Skeletal muscle satellite cell (primary cell): ENCODE measurements around the gene LY6G6D. TPM values are rescaled to one million over a fixed set of nuclear protein-coding genes. Genes with fewer than 3 reads are reported as not detected.

ENCODE experiments used
- H3K27me3 ChIP-seq: 2 replicates; pipeline ENCODE4 v1.7.0; 2013; ENCODE audit warnings: low read length; ENCODE audit not compliant: control insufficient read depth, insufficient read depth
- H3K36me3 ChIP-seq: 2 replicates; pipeline ENCODE4 v1.7.0; 2013; ENCODE audit warnings: mild to moderate bottlenecking, control low read depth, low read length; ENCODE audit not compliant: insufficient read depth
- H3K4me1 ChIP-seq: 2 replicates; pipeline ENCODE4 v1.7.0; 2013; ENCODE audit warnings: low read length; ENCODE audit not compliant: control insufficient read depth, insufficient read depth
- H3K4me2 ChIP-seq: 2 replicates; pipeline ENCODE4 v1.7.0; 2013; ENCODE audit warnings: mild to moderate bottlenecking, low read length
- H3K4me3 ChIP-seq: 2 replicates; pipeline ENCODE4 v1.7.0; 2013; ENCODE audit warnings: low read length
- H3K9ac ChIP-seq: 2 replicates; pipeline ENCODE4 v1.7.0; 2013; ENCODE audit warnings: mild to moderate bottlenecking, low read depth, low read length, moderate library complexity
- H3K9me3 ChIP-seq: replicated peaks from 2 replicates; pipeline ENCODE4 v1.7.0; 2013; ENCODE audit warnings: mild to moderate bottlenecking, control low read depth, low read length
- total RNA-seq: library from RNA; depleted of rRNA; stranded (reverse); fragments of >200 nt; gene quantifications from 2 replicates; pipeline ENCODE4 v1.2.3, GENCODE V29; 2012; rRNA removed

Gene LY6G6D
- not detected in 2 replicates for total RNA-seq

DNA sequence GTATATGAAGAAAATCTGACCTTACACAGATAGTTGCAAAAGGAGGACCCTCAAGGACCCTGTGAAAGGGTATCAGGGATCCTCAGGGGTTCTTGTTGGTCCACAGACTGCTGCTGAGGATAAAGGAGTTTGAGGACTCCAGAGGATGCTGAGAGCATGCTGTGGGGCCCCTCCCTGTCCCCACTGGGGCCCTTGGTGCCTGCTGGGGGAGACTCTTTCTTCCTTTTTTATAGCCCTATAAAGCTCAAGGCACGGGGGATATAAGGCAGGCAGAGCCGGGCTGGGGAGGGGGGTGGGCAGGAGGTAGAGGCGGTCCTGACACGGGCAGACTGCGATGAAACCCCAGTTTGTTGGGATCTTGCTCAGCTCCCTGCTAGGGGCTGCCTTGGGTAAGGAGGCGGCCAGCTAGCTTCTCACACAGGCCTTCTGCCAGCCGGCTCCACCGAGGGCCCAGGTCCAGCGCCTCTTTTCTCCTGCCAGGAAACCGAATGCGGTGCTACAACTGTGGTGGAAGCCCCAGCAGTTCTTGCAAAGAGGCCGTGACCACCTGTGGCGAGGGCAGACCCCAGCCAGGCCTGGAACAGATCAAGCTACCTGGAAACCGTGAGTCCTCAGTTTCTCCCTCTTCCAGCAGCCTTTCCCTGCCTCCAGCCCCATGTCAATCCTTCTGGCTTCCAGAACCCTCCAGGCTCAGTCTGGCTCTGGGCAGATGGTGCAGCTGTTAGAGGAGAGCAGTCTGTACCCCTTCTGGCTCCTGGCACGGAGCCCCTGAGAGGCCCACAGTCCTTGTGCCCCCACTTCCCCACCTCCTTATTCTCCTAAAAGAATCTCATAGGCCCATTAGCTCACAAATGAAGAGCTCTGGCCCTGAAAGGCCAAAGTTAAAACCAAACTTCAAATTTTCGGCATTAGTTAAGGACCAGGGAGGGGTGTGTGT lies at the start of gene LY6G6D:
LY6G6D (plus strand) TSS at position 327 of the 937 bp plus-strand sequence; CDS start at position 335, 8 bp downstream.
- H3K9me3 ChIP-seq, result no peaks in the 10 kb centered on the region
- no peak within 1 kb of the TSS for H3K4me2 ChIP-seq
- H3K27me3 ChIP-seq, result peaks cover 4% of the 10 kb centered on the region
- no peaks in the 10 kb centered on the region for H3K36me3 ChIP-seq
- H3K4me3 ChIP-seq, result no peak within 1 kb of the TSS
- H3K9ac ChIP-seq, result no peak within 1 kb of the TSS
- no peaks in the 10 kb centered on the region for H3K4me1 ChIP-seq

GRCh38 chr6:31665501-31666336 lies 49.4 kb upstream of the LY6G6D start, which contains the start of gene CSNK2B:
CSNK2B (plus strand) TSS chr6:31666080; CDS start chr6:31666832, 752 bp downstream.
- Histone ChIP-seq H3K27me3 (no peaks in the 10 kb centered on the region), H3K4me2 (peak within 1 kb of the TSS; percentile 92), H3K4me1 (peaks cover 26% of the 10 kb centered on the region), H3K9ac (peak within 1 kb of the TSS; percentile 94), H3K9me3 (no peaks in the 10 kb centered on the region), H3K4me3 (peak within 1 kb of the TSS; percentile 97), H3K36me3 (peaks cover 42% of the 10 kb centered on the region)

DNA sequence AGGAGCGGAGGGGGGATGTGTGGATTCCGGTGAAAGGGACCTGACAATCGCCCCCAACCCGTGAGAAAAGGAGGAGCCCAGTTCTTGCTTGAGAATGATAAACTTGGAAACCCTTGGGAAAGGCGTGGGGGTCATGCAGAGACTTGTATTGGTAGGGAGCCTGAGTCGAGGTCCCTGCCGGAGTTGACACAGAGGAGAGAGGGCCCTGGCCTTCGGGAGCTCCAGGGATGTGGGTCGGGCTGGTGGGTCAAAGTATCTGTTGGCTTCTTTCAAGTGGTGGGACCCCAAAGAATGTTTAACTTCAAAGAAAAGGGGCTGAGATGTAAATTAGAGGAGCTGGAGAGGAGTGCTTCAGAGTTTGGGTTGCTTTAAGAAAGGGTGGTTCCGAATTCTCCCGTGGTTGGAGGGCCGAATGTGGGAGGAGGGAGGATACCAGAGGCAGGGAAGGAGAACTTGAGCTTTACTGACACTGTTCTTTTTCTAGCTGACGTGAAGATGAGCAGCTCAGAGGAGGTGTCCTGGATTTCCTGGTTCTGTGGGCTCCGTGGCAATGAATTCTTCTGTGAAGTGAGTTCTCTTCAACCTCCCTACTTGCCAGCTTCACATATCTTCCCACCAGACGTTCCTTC lies 48.7 kb upstream of the LY6G6D start:
- peaks cover 20% of the 10 kb centered on the region for H3K4me1 ChIP-seq
- peaks cover 49% of the 10 kb centered on the region for H3K36me3 ChIP-seq
- no peaks in the 10 kb centered on the region for H3K9me3 ChIP-seq
- peak overlapping the region; percentile 92 for H3K4me2 ChIP-seq
- H3K27me3 ChIP-seq, result no peaks in the 10 kb centered on the region
- H3K9ac ChIP-seq, result peak overlapping the region; percentile 94
- peak overlapping the region; percentile 97 for H3K4me3 ChIP-seq

DNA sequence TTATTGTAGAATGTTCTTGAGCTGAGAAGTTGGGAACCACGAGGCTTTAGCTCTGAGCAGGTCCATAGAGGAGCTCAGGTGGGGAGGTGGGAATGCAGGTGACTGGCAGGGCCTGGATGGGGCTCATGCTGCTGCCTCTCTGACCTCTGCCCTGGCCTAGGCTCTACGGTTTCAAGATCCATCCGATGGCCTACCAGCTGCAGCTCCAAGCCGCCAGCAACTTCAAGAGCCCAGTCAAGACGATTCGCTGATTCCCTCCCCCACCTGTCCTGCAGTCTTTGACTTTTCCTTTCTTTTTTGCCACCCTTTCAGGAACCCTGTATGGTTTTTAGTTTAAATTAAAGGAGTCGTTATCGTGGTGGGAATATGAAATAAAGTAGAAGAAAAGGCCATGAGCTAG lies 45.5 kb upstream of the LY6G6D start, which contains the start of gene LY6G5B:
LY6G5B (plus strand) TSS at position 301 of the 400 bp plus-strand sequence. CDS start 975 bp downstream, outside the sequence.
- Histone ChIP-seq H3K4me2 (no peak within 1 kb of the TSS), H3K4me3 (no peak within 1 kb of the TSS), H3K9ac (no peak within 1 kb of the TSS), H3K9me3 (no peaks in the 10 kb centered on the region), H3K36me3 (peaks cover 68% of the 10 kb centered on the region), H3K4me1 (peaks cover 5% of the 10 kb centered on the region), H3K27me3 (no peaks in the 10 kb centered on the region)

- H3K9me3 ChIP-seq, result no peaks in the 10 kb centered on the region
- no peak overlapping the region for H3K9ac ChIP-seq
- peaks cover 21% of the 10 kb centered on the region for H3K36me3 ChIP-seq
- H3K4me2 ChIP-seq, result no peak overlapping the region
- H3K4me3 ChIP-seq, result no peak overlapping the region
- H3K27me3 ChIP-seq, result no peaks in the 10 kb centered on the region
- H3K4me1 ChIP-seq, result peaks cover 13% of the 10 kb centered on the region
Observed at GRCh38 chr6:31676322-31676903, 38.7 kb upstream of the LY6G6D start.

DNA sequence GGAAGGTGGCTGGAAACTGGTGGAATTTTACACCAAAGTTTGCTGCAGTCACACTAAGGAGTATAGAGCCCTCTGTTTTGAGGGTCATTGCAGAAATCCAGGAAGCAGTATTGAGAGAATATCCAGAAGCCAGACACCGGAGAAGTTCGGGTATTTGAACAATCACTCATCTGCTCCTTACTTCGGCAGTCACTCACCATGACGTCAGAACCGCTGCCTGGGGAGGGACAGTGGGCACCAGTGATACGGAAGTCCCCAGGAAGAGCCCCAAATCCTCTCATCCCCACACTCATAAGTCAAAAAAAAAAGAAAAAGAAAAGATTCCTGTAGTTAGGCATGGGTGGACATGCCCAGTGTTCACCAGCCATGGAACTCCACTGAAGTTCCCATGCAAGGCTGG lies 38.2 kb upstream of the LY6G6D start:
- Histone ChIP-seq H3K9me3 (no peaks in the 10 kb centered on the region), H3K9ac (no peak overlapping the region), H3K27me3 (no peaks in the 10 kb centered on the region), H3K36me3 (peaks cover 17% of the 10 kb centered on the region), H3K4me1 (peaks cover 16% of the 10 kb centered on the region), H3K4me2 (no peak overlapping the region), H3K4me3 (no peak overlapping the region)

DNA sequence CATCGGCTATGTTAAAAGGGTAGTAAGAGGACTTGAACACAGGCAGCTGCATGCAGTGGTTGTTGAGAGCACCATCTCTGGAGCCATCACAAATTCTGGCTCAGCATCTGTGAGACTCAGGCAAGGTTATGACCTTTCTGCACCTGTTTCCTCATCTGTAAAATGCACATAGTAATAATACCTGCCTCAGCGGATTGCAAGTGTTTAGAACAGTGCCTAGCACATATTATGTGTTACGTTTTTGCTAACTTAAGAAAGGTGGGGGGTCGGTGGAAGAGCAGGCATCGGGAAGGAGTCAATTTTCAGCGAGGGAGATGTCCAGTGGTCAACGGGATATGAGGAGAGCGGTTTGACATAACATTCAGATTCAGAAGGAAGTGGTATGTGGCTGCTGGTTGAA lies 37.2 kb upstream of the LY6G6D start:
- no peak overlapping the region for H3K4me2 ChIP-seq
- H3K9me3 ChIP-seq, result no peaks in the 10 kb centered on the region
- peaks cover 16% of the 10 kb centered on the region for H3K4me1 ChIP-seq
- peaks cover 8% of the 10 kb centered on the region for H3K36me3 ChIP-seq
- no peak overlapping the region for H3K4me3 ChIP-seq
- H3K9ac ChIP-seq, result no peak overlapping the region
- H3K27me3 ChIP-seq, result no peaks in the 10 kb centered on the region

- H3K4me3 ChIP-seq, result peak within 1 kb of the TSS; percentile 70
- no peaks in the 10 kb centered on the region for H3K9me3 ChIP-seq
- peak within 1 kb of the TSS; percentile 83 for H3K9ac ChIP-seq
- H3K27me3 ChIP-seq, result no peaks in the 10 kb centered on the region
- H3K4me1 ChIP-seq, result peaks cover 16% of the 10 kb centered on the region
- H3K4me2 ChIP-seq, result peak within 1 kb of the TSS; percentile 92
- peaks cover 5% of the 10 kb centered on the region for H3K36me3 ChIP-seq
Observed at GRCh38 chr6:31680226-31681134, 34.7 kb upstream of the LY6G6D start, which contains the start of gene LY6G5C. LY6G5C (minus strand) TSS chr6:31681067; CDS start chr6:31680373, 694 bp downstream.

- H3K4me3 ChIP-seq, result peak overlapping the region; percentile 70
Observed at GRCh38 chr6:31681135-31681671, 33.9 kb upstream of the LY6G6D start.

DNA sequence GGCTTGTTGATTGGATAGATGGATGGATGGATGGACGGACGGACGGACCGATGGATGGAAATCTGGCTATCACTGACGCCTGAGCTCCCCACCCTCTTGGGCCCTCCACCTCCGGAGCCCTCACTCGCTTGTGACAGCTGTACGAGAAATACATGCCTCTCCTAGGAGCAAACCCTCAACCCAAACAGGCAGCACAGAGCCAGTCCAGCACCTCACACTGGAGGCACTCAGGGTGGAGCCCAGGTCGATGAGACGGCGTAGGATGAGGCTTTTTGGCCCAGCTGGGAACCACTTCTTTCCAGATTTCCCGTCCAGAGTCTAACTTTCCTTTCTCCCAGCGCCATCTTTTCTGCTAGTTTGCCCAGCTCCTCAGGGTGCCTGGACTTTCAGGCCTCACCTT lies 31.6 kb upstream of the LY6G6D start:
- no peak overlapping the region for H3K4me3 ChIP-seq
- no peaks in the 10 kb centered on the region for H3K27me3 ChIP-seq
- peaks cover 31% of the 10 kb centered on the region for H3K36me3 ChIP-seq
- H3K9ac ChIP-seq, result no peak overlapping the region
- H3K9me3 ChIP-seq, result no peaks in the 10 kb centered on the region
- peaks cover 16% of the 10 kb centered on the region for H3K4me1 ChIP-seq
- no peak overlapping the region for H3K4me2 ChIP-seq

More at GRCh38 chr6:31681135-31681671, 33.9 kb upstream of the LY6G6D start:
- peak overlapping the region; percentile 92 for H3K4me2 ChIP-seq
- H3K9ac ChIP-seq, result peak overlapping the region; percentile 83
- H3K4me1 ChIP-seq, result peaks cover 16% of the 10 kb centered on the region
- H3K9me3 ChIP-seq, result no peaks in the 10 kb centered on the region
- H3K36me3 ChIP-seq, result peaks cover 7% of the 10 kb centered on the region
- no peaks in the 10 kb centered on the region for H3K27me3 ChIP-seq
